ENCODE results near the gene NMRK2.
"Not testable (repeated sequence)": the region's sequence is repeated elsewhere in the genome, so short reads cannot be mapped to it uniquely, and the experiment has no call there.

NMRK2 gene

DNA sequence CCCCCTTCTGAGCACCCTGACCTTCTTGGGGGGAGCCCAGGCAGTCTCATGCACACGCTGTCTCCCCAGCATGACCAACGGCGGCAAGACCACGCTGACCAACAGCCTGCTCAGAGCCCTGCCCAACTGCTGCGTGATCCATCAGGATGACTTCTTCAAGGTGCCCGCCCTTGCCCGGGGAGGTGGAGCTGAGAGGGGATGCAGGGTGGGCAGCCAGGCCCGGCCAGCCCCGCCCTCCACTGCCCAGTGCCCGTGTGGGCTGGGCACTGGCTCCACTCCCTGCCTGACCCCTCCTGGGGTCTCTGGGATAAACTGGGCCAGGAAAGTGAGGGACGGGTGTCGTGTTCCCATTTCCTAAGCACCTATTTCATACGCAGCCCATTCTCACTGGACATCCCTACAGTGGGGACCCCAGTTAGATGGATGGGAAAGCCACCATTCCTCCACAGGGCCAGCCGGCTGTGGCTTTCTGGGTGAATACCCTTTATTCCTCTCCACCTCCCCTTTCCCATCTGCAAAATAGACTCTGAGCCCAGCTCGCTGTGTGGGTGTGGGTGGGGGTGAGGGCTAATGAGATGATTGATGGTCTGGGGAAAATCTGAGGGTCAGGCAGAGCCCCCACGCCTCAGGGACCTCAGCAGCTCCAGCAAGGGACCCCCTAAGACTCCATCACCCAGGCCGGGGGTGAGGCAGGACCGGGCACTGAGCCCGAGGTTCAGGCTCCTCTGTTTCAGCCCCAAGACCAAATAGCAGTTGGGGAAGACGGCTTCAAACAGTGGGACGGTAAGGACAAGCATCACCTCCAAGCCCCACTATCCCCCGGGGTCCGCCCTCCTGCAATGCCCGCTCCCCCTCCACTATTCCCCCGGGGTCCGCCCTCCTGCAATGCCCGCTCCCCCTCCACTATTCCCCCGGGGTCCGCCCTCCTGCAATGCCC lies 3.9 kb downstream of the NMRK2 start:
- TF ChIP-seq, protein P1, sequence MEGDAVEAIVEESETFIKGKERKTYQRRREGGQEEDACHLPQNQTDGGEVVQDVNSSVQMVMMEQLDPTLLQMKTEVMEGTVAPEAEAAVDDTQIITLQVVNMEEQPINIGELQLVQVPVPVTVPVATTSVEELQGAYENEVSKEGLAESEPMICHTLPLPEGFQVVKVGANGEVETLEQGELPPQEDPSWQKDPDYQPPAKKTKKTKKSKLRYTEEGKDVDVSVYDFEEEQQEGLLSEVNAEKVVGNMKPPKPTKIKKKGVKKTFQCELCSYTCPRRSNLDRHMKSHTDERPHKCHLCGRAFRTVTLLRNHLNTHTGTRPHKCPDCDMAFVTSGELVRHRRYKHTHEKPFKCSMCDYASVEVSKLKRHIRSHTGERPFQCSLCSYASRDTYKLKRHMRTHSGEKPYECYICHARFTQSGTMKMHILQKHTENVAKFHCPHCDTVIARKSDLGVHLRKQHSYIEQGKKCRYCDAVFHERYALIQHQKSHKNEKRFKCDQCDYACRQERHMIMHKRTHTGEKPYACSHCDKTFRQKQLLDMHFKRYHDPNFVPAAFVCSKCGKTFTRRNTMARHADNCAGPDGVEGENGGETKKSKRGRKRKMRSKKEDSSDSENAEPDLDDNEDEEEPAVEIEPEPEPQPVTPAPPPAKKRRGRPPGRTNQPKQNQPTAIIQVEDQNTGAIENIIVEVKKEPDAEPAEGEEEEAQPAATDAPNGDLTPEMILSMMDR (IDR thresholded peaks at IDR 0.05) = no peak
- Histone ChIP-seq H3K27ac (no peak overlapping the region), H3K4me3 (no peak overlapping the region)
- no peak for DNase-seq (ENCODE audit: low spot score)

DNA sequence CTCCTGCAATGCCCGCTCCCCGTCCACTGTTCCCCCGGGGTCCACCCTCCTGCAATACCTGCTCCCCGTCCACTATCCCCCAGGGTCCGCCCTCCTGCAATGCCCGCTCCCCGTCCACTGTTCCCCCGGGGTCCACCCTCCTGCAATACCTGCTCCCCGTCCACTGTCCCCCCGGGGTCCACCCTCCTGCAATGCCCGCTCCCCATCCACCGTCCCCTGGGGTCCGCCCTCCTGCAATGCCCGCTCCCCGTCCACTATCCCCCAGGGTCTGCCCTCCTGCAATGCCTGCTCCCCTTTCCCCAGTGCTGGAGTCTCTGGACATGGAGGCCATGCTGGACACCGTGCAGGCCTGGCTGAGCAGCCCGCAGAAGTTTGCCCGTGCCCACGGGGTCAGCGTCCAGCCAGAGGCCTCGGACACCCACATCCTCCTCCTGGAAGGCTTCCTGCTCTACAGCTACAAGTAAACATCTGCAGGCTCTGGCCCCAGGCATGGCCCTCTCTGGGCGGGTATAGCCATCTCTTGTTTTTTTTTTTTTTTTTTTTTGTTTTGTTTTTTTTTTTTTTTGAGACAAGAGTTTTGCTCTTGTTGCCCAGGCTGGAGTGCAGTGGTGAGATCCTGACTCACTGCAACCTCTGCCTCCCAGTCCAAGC lies 5.6 kb downstream of the NMRK2 start:
- DNase-seq (ENCODE audit: low spot score); H3K27ac ChIP-seq; H3K4me3 ChIP-seq: not testable (repeated sequence)

DNA sequence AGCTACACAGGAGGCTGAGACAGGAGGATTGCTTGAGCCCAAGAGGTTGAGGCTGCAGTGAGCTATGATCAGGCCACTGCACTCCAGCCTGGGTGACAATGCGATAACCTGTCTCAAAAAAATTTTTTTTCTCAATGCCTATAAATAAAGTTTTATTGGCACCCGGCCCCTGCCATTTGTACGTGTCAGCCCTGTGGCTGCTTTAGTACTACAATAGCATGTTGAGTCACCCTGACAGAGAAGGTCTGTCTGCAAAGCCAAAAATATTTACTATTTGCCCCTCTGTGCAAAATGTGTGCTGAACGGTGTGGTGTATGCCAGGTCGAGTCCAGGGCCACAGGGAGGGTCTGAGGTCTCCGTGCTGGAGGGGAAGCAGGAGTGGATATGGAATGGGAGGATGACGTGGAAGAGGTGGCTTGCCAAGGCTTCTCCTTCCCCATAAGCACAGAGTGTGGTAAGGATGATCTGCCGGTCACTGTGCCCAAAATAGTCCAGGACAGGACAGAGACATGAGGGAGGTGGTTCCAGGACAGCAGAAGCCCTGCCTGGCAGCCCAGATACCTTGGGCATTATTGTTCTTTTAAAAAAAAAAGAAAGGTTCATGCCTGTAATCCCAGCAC lies 10.0 kb downstream of the NMRK2 start:
- TF ChIP-seq, protein P1 (IDR thresholded peaks at IDR 0.05) = no peak
- no peak overlapping the region for H3K27ac ChIP-seq
- DNase-seq (ENCODE audit: low spot score) = no peak
- H3K4me3 ChIP-seq = no peak overlapping the region

DNA sequence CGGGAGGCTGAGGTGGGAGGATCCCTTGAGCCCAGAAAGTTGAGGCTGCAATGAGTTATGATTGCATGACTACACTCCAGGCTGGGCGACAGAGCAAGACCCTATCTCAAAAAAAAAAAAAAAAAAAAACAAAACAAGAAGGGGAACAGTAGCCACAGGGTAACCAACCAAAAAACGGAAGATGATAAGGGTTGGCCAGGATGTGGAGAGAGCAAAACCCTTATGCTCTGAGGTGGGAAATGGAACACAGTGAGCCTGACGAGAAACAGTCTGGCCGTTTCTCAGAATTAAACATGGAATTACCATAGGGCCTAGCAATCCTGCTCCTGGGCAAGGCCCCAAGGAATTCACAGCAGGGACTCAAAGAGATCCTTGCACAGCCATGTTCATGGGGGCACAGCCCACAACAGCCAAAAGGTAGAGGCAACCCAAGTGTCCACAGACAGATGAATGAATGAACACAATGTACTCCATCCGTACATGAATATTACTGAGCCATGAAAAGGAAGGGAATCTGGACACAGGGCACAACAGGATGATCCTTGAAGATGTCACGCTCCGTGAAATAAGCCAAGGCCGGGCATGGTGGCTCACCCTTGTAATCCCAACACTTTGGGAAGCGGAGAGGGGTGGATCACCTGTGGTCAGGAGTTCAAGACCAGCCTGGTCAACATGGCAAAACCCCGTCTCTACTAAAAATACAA lies 11.3 kb downstream of the NMRK2 start:
- H3K27ac ChIP-seq = no peak overlapping the region

DNA sequence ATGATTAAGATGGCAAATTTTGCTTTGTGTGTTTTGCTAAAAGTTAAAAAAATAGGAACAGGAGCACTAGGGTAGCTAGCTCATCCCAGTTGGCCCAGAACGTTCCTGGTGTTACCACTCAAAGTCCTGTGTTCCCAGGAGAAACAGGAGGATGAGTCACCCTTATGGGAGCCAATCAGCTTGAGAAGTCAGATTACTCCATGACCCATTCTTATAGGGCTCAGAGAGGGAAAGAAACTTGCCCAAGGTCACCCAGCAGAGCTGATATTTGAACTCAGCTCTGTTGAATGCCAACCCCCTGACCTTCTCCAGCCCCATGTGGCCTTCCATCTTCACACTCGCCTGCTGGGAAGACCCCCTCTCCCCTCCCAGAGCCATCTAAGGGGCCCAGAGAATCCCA lies 13.0 kb downstream of the NMRK2 start:
- no peak for DNase-seq (ENCODE audit: low spot score)
- TF ChIP-seq, protein P1 (IDR thresholded peaks at IDR 0.05) = no peak
- H3K27ac ChIP-seq = no peak overlapping the region
- no peak overlapping the region for H3K4me3 ChIP-seq

More for the DNA sequence above, 11.3 kb downstream of the NMRK2 start:
- no peak overlapping the region for H3K4me3 ChIP-seq
- TF ChIP-seq, protein P1 (IDR thresholded peaks at IDR 0.05) = no peak
- DNase-seq (ENCODE audit: low spot score) = no peak

DNA sequence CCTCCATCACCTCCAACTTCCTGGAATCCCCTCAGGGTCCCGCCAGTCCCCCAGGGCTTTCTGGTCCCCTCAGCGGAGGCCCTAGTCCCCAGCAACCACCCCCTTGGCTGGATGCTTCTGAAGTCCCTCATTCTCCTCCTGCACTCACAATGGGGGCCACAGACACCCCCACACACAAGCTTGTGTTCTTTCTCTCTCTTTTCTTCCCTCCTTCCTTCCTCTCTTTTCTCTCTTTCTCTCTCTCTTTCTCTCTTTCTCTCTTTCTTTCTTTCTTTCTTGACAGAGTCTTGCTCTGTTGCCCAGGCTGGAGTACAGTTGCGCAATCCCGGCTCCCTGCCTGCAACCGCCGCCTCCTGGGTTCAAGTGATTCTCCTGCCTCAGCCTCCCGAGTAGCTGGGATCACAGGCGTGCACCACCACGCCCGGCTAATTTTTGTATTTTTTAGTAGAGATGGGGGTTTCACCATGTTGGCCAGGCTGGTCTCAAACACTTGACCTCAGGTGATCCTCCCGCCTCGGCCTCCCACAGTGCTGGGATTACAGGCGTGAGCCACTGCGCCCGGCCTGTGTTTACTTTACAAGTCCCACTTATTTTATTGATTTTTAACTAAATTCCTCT lies 14.6 kb downstream of the NMRK2 start:
- not testable (repeated sequence) for DNase-seq (ENCODE audit: low spot score); H3K27ac ChIP-seq; H3K4me3 ChIP-seq

DNA sequence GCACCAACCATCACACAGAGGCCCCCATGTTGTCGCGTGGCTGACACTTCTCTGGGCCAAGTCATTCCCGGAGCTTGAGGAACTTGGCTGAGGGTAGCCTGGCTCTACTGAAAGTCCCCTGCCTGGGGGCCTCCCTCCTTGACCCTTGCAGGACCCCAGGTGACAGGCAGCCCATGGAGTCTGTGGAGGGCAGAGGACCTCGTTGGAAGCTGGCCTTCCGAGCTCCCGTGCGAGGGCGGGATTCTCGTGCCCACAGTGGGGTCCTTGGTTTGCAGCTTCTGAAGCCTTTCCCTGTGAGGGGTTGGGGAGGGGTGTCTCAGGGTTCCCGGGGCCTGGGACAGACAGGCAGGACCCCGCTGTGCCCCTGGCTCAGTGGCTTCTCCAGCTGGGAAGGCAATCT lies 16.4 kb downstream of the NMRK2 start:
- no peak overlapping the region for H3K4me3 ChIP-seq
- TF ChIP-seq, protein P1 (IDR thresholded peaks at IDR 0.05) = no peak
- H3K27ac ChIP-seq = no peak overlapping the region
- DNase-seq (ENCODE audit: low spot score) = no peak
